ENCODE results near the gene CTTN. TPM values are rescaled to one million over a fixed set of nuclear protein-coding genes. Genes with fewer than 3 reads are reported as not detected.

CTTN gene
- total RNA-seq (2014; rRNA removed; shearing (Covaris generic)): 154 and 179 TPM in 2 replicates
- 136 and 140 TPM in 2 replicates for polyA plus RNA-seq (2015; cell fraction: cytosol; rRNA removed)
- polyA plus RNA-seq (2015; cell fraction: nucleus; rRNA removed): 641 and 667 TPM in 2 replicates

GRCh38 chr11:70397983-70398833, at the start of gene CTTN:
TSS of gene CTTN (plus strand) at chr11:70398529. CDS start at chr11:70407298, 8,769 bp downstream.
- peak; percentile 74 for DNase-seq (ENCODE audit: low read depth)

- DNase-seq (ENCODE audit: low read depth): no peak
Observed at GRCh38 chr11:70348608-70349007, 49.7 kb upstream of the CTTN start.

GRCh38 chr11:70351646-70352045, 46.7 kb upstream of the CTTN start:
- DNase-seq (ENCODE audit: low read depth): no peak

GRCh38 chr11:70352100-70352499, 46.2 kb upstream of the CTTN start:
- DNase-seq (ENCODE audit: low read depth): no peak

DNA sequence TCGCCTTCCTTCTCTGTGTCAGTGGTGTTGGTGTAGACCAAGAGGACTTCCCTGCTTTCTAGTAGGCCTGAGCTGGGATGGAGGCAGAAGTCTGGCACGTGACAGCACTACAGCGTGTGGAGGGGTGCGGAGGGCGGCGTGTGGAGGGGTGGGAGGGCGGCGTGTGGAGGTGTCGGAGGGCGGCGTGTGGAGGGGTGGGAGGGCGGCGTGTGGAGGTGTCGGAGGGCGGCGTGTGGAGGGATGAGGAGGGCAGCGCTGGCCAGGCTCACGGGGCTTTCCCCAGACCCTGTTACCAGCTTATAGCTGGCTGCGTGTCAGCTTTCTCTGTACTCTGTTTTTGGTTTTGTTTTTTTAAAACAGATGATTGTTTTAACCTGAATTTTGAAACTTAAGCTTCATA, 45.7 kb upstream of the CTTN start:
- no peak for DNase-seq (ENCODE audit: low read depth)

GRCh38 chr11:70353329-70353728, 45.0 kb upstream of the CTTN start:
- no peak for DNase-seq (ENCODE audit: low read depth)

DNA sequence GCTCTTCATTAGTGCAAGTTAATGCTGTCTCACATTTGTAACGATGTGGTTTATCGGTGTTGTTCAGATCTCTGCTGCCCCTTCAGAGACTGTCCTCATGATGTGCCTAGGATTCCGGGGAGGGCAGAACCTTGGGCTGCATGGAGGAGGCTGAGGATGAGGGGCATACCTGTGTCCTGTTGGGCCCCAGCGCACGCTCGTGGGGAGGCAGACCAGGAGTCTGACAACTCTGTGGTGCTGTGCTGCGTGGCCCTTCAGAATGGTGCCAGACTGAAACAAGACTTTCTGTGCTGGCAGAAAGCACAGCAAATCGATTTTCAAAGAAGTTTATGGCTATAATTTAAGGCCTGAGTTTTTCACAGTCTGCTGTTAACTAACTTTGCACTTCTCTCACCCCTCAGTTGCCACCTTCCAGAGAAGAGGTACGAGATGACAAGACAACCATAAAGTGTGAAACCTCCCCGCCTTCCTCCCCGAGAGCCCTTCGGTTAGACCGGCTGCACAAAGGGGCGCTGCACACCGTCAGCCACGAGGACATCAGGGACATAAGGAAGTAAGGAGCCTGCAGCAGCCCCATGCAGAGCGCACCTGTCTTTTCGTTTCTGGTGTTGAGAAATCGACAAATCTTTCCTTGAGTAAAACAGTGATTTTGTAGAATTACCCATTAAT, 44.3 kb upstream of the CTTN start:
- no peak for DNase-seq (ENCODE audit: low read depth)

GRCh38 chr11:70354629-70355028, 43.7 kb upstream of the CTTN start:
- no peak for DNase-seq (ENCODE audit: low read depth)

DNA sequence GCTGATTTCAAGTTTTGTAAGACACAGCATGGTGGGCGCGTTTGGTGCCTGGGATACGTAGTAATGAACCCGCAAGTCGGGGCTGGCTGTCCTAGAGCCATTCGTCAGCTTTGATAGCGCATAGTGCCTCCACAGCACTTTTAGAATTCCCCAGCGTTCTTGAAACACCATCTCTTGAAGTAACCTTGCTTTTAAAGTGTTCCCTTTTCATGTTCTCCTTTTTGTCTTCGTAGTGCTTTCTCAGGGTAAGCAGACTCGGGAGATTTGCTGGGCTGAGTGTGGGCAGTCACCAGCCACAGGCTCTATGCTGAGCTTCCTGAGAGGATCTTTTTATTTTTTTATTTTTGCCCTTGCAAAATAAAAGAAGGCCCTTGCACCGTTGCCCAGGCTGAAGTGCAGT, 39.6 kb upstream of the CTTN start:
- no peak for DNase-seq (ENCODE audit: low read depth)

DNA sequence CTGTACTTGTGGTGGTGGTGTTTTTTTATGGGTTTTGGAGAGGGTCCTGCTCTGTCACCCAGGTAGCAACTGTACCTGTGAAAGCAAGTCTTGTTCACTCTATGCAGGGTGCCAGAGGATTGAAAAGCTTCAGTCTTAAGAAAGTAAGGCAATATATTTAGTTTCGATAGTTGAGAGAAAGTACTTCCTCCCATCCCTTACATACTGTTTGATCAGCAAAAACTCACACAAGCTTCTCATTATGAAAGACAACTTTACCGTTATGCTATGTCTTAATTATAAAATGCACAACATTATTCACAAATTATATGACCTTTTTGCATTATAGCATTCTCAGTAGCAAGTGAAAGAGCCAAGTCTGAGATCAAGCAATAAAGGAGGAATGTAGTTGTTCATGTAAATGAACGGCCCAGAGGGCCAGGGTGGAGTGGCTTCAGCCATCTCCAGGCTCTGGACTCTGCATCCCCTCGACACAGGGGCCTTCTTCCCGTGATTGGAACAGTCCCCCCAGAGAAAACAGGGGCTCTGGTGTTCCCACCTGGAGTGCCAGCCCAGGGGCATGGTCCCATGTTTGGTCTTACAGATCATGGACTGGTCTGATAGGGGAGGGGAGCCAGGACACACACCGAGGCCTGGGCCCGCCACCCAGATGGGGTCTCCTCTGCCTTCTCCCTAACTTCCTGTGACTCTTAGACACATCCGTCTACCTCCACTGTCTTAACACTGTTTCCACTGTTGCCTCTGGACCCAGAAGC, 38.7 kb upstream of the CTTN start:
- no peak for DNase-seq (ENCODE audit: low read depth)

- DNase-seq (ENCODE audit: low read depth): no peak
Observed at GRCh38 chr11:70360211-70360610, 38.1 kb upstream of the CTTN start.

DNA sequence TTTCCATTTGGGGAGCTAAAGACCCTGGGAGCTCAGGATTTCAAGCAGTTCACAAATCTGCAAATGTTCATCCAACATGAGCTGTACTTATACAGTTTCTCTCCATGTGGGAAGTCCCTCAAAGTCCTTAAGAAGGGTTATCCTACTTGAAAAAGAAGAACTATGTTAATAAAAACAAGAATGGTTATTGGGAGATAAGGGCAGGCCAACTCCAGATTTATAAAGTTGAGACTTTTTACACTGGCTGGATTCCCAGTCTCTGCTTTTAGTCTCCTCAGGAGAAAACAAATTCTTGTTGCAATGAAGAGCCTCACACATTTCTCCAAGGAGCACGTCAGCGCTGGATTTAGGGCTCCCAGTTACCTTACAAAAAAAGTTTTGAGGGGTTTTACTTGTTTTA, 34.2 kb upstream of the CTTN start:
- DNase-seq (ENCODE audit: low read depth): no peak

DNA sequence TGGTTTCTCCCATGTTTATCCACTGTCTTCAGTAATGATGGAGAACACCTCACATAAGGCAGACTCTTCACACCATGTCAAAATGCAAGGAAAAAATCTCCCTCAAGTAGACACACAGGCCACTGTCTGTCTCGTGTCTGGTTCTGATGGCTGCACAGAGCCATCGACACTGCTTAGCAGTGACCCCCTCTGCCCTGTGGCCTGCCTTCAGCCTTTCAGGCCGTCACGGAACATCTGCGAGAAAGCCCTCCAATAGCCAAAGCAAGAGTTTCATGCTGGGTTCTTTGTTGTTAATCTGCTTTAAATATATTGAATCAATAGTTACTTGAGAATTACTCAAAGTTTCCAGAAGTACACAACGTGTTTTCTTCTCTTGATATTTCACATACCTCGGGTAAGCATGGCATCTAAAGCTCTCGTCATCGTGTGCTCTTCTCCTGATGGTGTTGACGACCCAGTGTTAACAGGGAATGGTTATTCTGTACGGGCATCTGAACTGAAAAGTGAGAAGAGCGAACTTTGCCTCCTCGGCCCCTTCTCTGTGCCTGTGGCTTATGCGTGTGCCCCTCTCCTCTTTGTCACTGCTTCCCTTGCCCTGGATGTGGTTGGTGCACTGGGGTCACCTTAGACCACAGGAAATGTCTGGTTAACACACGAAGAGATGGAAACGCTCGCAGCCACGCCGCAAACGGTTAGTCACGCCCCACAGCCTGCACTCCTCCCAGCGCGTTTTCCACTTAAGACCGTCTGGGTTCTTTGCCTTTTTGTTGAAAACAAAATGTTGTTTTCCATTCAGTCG, 33.4 kb upstream of the CTTN start:
- DNase-seq (ENCODE audit: low read depth): no peak

DNA sequence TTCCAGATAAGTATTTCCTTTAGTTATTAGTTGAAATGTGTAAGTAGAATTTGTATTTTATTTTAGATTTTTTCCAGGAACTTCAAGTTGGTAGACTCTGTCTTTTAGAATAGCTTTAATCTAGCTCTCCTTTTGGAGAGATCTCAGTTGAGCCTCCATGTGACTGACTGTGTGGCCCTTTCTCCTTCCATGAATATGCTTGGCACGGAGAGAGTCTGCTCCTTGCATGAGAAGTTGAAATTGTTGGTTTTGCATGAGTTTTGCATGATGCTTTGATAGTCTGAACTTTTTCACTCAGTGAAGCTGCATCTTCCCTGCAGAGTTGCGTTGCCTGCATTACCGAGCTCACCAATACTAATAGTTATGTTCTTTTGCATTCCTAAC, 32.8 kb upstream of the CTTN start:
- DNase-seq (ENCODE audit: low read depth): no peak

DNA sequence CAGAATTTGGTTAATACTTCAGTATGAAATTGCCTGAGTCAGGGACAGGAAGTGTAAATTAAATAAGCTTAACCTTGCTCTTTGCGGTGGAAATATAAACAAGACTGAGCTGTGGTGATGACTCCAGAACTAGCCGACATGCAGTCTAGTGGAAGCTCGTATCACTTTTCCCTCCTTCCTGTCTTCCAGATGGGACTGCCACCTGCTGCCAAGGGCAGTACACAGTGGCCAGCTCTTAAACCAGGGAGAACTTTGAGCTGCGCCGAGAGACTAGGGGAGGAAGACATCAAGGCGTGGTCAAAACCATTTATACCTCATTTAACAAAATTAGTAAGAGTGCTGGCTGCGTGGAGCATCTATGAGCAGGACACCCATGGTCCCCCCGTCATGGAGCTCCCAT, 31.3 kb upstream of the CTTN start:
- no peak for DNase-seq (ENCODE audit: low read depth)

- no peak for DNase-seq (ENCODE audit: low read depth)
Observed at GRCh38 chr11:70368961-70369360, 29.4 kb upstream of the CTTN start.

DNA sequence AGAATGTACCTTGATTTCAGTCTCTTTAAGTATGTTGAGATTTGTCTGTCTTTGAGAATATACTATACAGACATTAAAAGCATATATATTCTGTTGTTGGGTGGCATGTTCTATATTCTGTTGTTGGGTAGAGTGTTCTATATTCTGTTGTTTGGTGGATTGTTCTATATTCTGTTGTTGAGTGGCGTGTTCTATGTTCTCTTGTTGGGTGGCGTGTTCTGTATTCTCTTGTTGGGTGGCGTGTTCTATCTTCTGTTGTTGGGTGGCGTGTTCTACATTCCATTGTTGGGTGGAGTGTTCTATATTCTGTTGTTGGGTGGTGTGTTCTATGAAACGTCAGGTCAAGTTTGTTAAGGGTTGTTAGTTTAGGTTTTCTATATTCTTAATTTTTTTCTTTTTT, 27.1 kb upstream of the CTTN start:
- DNase-seq (ENCODE audit: low read depth): no peak

DNA sequence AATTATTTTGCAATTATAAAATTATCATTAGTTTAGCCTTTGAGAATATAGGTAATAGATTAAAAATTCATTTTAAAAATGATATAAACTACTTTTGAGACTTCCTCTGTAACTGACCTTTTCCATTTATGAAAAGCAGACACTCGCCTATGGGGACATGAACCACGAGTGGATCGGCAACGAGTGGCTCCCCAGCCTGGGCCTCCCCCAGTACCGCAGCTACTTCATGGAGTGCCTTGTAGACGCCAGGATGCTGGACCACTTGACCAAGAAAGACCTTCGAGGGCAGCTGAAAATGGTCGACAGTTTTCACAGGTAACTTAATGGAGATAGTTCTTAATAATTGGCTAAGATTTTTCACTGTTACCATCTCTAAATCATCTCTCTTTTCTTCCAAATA, 26.3 kb upstream of the CTTN start:
- no peak for DNase-seq (ENCODE audit: low read depth)

- no peak for DNase-seq (ENCODE audit: low read depth)
Observed at GRCh38 chr11:70376621-70377020, 21.7 kb upstream of the CTTN start.

- DNase-seq (ENCODE audit: low read depth): no peak
Observed at GRCh38 chr11:70377645-70378044, 20.7 kb upstream of the CTTN start.

DNA sequence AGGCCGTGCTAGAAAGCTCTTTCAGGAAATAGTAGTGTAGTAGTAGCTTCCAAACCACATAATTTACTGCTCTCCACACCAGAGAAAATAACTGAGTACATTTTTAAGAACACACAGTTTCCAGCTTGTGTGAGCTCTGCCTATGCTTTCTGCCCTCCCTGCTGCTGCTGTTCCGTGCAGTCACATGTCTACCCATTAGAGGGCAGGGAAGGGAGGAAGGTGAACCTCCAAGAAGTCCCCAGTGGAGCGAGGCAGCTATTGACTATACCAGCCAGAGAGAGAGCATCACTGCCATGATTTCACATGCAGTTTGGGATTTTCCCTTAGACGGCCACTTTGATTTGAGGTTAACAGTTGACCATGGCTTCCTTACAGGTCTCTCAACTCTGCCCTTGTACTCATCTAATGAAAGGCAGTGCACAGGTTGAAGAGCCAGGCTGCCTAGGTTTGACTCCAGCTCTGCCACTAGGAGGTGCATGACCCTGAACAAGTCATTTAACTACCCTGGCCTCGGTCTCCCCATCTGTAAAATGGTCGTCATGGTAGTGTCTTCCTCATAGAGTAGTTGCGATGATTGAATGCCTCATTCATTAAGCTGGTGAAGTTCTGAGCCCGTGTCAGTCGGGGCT, 19.7 kb upstream of the CTTN start:
- no peak for DNase-seq (ENCODE audit: low read depth)

Measured in HT1080 (cell line).